CD4-positive, alpha-beta T cell treated with Interleukin-15 for 1 hour (primary cell): ENCODE results near the gene NYNRIN.
A peak's percentile ranks its signal among the peaks of the same experiment; 100 is the strongest.
"Not testable (repeated sequence)": the region's sequence is repeated elsewhere in the genome, so short reads cannot be mapped to it uniquely, and the experiment has no call there.

ENCODE experiments used
- DNase-seq: peaks from one replicate; pipeline ENCODE4 v3.0.0-alpha.2; 2020

NYNRIN gene

DNA sequence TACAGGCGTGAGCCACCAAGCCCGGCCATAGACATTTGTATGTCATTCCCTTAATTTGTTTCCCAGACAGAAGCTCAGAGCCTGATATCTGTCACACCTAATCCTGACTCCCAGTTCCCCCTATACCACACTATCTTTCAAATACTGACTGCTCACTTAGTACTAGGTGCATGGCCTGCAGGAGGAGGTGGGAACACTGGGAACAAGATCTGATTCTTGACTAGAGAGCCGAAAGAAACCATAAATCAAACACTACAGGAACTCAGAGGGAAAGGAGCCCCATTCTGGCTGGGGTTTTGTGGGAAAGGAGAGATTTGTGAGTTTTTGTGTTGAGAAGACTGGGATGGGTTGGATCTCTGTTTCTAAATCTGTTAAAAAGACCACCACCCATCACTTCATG, 35.9 kb downstream of the NYNRIN start:
- no peak for DNase-seq

DNA sequence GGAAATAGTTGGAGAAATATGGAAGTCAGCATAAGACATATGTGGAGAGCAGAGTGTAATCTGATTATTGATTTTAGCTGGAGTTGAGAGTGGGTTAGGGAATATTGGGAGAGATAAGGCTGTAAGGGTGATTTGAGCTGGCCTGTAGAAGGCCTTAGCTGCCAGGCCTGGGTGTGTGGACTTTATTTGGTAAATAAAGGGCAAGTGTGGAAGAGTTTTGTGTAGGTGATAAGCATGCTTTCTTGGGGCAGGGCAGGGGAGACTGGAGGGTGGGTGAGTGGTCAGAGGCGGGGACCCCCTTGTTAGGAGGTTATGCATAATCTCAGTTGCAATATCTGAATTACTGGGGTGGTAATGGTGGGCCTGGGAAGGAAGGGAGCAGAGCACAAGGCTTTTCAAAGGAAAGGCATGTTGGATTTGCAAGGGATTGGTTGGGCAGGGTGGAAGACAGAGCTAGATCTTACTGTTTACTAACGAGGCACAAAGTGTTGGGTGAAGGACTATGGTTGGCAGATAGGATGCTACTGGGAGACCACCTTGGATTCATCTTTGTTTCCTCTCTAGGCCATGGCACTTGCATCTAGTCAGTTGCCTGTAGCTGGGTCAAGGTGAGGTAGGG, 36.5 kb downstream of the NYNRIN start:
- DNase-seq = no peak

DNA sequence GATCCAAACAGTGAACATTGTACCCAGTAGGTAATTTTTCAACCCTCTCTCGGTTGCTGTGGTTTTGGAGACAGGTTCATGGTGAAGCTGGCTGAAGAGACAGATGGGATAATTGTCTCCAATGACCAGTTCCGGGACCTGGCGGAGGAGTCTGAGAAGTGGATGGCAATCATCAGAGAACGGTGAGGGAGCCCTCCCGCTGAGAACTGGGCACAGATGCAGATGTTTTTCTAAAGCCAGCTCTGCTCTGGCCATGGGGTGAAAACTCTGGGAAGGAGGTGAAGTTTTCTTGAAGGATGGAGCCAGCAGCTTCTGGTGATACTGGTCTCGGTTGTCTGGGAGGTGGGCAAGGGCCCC, 37.2 kb downstream of the NYNRIN start:
- no peak for DNase-seq

DNA sequence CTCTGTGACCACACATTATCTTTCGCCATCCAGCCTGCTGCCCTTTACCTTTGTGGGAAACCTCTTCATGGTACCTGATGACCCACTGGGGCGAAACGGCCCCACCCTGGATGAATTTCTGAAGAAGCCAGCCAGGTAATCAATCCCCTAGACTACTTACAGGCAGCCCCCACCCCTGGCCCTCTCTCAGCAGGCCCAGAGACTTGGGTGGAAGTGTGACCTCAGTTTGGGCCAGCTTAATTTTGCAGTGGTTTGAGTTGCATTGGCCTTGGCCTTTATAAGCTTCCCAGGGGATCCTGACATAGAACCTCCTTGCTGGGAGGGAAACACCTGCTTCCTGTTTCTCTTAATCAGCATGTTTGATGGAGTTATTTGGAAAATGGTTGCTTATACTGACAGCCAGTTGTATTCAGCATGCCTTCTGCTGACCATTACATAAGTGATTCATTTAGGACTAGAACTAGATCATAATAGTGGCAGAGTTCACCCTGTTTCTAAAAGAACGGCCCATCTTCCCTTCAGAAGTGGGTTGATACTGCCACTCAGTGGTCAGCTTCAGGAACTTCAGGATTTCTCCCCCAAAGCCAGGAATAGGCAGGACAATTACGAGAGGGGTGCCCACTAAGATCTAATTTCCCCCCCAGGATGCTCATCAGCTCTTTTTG, 37.7 kb downstream of the NYNRIN start:
- DNase-seq = peak; percentile 53

DNA sequence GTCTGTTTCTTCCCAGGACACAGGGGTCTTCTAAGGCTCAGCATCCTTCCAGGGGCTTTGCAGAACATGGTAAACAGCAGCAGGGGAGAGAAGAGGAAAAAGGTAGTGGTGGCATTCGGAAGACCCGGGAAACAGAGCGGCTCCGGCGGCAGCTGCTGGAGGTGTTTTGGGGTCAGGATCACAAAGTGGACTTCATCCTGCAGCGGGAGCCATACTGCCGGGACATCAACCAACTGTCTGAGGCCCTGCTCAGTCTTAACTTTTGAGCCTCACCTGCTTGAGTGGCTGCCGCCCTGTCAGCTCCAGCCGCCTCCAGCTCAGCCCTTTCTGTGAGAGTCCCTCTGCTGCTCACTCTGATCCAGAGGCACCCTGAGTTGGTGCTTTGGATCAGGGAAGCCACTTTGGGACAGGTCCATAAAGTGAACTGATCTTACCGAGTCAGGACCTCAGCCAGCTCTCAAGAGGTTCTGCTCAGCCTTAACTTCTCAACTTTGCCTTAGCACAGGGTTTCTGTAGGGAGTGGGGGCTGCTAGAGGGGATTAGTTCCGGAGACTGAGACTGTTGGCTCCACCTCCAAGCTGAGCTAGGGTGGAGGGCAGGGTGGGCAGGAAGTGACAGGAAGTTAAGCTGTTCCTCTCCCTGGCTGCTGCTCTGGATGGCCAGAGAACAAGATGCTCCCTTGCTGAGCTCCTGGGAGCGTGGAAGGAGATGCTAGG, 38.4 kb downstream of the NYNRIN start:
- DNase-seq = no peak

DNA sequence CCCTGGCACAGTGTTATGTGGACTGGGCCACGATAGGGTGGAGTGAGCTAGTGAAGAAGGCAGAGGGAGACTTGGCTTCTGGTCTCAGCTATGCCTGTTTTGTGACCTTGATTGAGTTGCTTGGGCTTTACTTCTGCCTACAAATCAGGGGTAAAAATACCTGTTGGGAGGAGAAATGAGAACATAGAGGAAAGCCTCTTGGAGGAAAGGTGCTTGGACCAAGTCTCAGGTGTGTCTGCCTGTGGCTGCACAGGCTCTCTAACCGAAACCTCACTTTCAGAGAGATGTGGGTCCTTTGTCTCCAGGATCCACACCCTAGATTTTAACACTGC, 38.9 kb downstream of the NYNRIN start:
- no peak for DNase-seq

DNA sequence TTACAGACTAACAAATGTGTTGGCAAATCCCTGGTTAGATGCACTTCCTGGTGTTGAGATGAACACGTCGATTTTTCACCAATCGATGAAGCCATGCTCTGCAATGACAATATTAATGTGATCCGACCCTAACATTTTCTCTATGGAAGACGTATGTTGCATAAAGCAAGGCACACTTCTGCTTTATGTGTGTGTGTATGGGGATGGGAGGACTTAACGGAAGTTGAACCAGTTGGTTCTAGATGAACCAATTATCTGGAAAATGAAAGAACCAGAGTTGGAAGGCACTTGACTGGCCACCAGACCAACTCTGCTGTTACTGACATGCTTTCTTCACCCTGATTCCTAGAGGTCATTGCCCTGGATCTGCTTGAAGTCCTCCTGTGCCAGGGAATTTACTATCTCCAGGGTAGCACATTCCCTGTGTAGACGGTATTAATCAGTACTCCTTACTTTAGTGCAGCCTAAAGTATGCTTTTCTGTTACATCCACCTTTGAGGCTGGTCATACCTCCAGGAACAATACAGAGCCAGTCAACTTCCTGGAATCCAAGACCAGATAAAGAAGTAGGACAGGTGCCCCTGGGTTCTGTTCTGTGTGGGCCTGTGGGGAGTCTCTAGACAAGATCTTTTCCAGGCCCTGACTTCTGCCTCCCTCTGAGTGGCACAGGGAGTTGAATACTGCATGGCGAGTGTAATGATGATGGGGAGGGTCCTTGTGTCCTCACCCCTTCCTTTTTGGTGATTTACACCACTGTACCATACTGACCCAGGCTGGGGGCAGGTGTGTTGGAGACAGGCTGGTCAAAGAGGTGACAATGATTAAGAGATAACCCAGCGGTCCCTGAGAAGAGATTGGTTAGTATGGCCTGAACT, 39.7 kb downstream of the NYNRIN start:
- no peak for DNase-seq

DNA sequence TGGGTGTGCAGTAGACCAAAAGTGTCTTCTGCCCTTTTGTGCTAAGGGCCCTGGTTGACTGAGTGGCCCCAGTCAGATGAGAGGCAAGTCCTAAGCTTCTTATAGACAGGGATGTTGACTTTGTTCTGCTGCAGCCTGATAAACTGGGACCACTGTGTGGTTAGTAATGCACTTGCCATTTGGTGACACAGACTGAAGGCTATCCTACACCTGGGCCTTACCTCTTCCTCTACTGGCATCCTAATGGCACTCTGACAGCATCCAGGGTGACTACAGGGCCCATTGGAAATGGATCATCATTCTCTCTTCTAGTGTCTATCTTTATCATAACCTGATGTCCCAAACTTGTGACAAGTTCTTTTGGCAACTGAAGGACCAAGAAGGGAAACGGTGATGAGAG, 40.5 kb downstream of the NYNRIN start:
- DNase-seq = no peak

DNA sequence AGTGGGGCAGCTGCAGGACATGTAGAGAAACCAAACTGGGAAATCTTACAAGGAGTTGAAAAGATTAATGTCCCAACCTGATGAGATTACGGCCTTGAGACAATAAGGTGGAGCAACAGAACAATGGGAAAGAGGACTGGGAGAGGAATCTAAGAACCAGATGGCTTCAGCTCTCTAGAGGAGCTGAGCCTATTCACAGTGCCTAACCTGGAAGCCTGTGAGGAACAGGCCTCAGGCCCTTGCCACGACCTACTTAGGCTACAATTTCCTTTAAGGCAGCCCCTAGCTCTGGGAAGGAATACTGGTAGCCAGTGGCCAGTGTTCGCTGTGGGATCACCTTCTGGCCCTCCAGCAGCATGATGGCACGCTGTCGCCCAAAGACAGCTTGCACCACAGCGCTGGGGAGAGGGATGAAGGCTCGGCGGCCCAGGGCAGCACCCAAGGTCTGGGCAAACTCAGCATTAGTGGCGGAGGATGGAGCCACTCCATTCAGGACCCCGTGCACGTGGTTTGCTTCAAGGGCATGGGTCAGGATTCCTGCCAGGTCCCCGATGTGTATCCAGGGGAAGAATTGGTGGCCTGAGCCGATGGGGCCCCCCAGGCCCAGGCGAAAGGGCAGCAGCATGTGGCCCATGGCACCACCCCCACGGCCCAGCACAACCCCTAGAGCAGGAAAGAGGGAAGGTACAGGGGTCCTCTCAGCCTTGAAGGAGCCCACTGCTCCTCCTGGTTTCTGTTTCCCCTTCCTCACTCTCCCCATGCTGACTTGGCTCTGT, 41.2 kb downstream of the NYNRIN start:
- no peak for DNase-seq

DNA sequence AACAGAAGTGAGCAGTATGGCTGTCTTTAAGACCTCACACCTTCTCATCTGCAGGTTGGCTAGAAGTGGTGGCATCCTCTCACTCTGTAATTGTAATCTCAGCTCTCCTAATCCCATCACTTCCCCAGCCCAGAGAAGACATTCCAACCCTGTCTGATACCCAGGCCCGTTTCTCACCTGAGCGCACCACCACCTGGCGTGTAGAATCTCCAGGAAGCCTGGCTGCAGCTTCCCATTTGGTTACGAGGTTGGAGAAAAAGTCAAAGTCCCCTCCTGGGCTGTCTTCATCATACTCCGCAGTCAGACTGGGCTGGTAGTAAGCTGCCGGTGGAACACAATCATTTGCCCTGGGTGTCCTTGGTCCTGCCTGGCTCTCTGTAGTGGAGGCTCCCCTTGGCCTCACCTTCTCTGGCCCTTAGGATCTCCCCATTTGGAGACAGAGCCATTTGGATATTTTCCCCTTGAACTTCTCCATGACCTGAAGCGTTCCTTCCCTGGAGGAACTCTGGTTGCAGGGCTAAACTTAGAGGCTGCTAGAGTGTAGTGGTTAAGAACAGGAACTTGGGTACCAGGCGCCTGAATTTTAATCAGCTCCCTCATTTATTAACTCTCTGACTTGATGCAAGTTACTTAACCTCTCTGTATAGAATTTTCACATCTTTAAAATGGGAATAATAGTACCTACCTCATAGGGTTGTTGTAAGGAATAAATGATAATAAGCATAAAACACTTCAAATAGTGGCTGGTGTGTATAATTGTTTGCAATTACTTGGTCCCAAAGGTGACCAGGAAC, 42.0 kb downstream of the NYNRIN start:
- no peak for DNase-seq

DNA sequence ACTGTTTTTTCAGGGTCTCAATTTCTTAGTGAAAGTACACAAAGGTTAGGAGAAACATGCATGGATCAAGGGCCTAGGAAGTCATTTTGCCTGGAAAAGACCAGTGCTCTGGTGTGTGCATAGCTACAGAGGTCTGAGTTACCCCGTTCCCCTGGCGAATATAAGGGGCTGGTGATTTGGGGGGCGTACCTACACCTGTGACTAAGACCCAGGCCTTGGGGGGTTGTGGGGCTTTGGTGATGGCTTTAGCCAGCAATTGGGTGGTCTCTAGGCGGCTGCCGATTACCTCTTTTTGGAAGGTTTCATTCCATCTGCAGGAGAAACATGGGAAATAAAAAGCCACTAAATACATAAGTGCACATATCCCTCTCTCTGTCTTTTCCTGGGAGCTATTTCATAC, 42.7 kb downstream of the NYNRIN start:
- DNase-seq = no peak

DNA sequence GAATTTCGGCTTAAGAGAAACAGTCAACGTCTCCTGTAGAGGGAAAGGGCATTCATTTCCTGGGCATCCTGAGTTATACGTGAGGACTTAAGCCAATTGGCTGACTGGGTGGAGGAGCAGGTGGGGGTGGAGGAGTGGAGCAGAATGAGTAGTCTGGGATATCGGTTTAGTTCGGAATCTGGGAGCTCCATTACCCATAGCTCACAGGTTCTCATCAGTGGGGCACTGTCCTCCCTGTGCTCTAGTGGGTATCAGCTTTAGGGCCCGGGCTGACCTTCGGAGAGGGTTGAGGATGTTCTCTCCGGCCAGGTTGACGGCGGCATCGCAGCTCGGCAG, 43.1 kb downstream of the NYNRIN start:
- no peak for DNase-seq

DNA sequence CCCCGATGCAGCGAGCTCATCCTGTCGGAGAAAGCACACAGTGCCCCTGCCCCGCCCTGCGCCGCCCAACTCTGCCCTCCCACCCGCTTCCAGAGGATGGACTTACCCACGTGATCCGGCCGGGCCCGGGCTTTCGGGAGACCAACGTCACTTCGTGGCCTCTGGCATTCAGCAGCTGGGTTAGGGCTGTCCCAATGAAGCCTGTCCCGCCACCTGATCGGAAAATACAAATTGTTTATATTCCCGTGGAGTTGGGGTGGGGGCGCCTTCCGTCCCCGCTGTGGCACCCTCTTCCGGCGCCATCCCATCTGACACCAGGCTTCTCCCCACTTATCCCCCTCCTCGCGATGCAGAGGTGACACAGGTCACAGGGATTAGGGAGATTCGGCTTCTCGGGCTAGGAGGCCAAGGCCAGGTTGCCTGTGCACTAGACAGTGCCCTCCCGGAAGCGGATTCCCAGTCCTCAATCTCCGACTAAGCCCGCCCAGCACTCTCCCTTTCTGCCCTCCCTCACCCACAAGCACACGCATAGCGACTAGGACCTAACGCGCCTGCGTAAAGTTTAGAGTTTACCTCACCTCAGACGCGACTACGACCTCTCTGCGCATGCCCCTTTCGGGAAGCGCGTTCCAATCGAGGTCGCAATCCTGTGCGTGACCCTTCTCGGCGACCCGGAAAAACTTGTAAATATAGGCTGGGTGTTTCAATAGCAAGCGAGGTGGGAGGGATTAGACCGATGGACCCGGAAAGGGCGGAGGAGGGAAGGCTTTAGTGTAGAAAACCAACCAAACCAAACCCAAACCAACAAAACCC, 43.6 kb downstream of the NYNRIN start, which contains the start of gene SDR39U1:
Gene SDR39U1, minus strand, starts transcription at position 537 of the 813 bp plus-strand sequence. Its CDS starts 7 bp downstream, at position 530.
- peak; percentile 99 for DNase-seq

DNA sequence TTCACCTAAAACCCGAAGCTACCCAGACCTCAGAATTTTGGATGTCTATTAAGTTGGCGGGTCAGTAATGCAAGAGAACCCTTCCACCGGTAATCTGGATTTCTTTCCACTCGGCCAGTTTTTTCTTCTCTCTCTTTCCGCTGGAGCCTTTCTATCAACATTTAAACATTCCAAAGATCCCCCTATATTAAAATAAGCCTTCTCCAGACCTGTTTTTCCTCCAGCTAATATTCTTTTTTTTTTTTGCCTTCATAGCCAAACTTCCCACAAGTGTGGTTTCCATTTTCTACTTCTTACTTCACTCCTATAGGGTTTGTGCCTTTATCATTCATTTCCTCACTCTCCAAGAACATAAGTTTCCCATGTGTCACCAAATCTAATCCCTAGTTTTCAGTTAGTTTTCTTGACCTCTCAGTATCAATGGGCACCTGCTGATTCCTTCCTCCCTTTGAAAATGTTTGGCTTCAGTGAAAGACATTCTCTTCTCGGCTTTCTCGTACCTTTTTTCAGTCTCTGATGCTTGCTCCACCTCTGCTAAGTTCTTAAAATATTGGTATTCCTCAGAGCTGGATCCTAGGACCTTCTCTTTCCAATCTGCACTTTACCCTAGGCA, 44.4 kb downstream of the NYNRIN start:
- no peak for DNase-seq

DNA sequence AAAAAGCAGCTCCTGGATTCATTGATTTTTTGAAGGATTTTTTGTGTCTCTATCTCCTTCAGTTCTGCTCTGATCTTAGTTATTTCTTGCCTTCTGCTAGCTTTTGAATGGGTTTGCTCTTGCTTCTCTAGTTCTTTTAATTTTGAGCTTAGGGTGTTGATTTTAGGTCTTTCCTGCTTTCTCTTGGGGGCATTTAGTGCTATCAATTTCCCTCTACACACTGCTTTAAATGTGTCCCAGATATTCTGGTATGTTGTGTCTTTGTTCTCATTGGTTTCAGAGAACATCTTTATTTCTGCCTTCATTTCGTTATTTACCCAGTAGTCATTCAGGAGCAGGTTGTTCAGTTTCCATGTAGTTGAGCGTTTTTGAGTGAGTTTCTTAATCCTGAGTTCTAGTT, 52.0 kb downstream of the NYNRIN start:
- DNase-seq = not testable (repeated sequence)

DNA sequence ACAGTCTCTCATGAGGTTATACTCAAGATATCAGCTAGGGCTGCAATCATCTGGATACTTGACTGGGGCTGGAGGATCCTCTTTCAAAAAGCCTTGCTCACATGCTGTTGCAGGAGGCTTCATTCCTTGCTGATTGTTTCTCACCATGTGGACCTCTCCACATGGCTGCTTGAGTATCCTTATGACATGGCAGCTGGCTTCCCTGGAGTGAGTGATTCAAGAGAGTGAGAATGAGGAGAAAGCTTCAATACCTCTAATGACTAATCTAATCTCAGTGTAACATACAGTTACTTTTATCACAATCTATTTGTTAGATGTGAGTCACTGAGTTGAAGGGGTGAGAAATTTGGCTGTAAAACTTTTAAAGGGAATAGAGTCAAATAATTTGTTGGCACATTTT, 58.2 kb downstream of the NYNRIN start:
- no peak for DNase-seq

DNA sequence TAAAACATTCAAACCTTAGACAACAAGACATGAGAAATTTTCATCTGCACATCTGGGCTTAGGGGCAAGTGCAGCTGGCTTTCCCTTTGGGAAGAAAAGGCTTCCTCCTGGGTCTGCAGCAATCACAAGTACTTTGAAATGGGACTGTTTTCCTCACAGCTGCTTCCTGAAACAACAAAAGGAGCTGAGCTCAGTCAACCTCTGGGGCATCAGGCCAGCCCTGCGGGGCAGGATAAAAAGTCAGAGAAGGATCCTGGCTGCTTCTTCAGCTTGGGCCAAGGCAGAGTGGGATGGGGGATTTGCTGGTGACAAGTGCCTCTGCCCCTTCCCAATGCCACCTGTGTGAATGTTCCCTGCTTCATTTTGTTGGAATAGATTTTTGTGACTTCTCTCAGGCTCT, 59.9 kb downstream of the NYNRIN start:
- DNase-seq = no peak

DNA sequence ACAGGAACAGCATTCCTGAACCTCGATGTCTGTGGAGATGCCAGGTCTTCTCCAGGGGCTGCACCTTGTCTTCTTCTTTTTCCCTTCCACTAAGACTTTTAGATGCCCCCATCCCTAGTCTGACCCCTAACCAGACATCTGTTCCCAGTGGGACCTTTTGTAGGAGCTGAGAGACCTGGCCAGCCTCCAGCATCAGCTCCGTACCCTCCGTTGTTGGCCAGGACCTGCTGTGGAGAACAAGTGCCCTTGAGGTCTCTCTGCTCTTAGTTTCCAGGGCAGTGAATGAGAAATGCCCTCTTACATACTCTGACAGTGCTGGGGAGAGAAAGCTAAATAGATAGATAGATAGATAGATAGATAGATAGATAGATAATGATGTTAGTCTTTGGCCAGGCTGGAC, 60.5 kb downstream of the NYNRIN start:
- DNase-seq = no peak

DNA sequence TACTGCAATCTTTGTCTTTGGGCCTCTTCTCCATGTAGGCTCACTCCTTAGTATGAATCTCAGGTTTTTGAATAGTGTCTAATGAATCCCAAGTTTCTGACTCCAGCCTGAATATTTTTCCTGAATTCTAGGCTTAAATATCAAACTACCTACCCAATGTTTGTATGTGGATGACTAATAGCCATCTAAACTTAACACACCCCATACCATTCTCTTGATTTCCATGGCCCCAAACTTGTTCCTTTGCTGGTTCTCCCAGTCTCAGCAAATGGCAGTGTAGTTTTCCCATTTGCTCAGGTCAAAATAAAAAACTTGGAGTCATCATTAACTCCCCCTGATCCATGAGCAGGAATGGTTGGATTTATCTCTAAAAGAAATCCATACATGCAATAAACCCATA, 62.5 kb downstream of the NYNRIN start:
- no peak for DNase-seq

DNA sequence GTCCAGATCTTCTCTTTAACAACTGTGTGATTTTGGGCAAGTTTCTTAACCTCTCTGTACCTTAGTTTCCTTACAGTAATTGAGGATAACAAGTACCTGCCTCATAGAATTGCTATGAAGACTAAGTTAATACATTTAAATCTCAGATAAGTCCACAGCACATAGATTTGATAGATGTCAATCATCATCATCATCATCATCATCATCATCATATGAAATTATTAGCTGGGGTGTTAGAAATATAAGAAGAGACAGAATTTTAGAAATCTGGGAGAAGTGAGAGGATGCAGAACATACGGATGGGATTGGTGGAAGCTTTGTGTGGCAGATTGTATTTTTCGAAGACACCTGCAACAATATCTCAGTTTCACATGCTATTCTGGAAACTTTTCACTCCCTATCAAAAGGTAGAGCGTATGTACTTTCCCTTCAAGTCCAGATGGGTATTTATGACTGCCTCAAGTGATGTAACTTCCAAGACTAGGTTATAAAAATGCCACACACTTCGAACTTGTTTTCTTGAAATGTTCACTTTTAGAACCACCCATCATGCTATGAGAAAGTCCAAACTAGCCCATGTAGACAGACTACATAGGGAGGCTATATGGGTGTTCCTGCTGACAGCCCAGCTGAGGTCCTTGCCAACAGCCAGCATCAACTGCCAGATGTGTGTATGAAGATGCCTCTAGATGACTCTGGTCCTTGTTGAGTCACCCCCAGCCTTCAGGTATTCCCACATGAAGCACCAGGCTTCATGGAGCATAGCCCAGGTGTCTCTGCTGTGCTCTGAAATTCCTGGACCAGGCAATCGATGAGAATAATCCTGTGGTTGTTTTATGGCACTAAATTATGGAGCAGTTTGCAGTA, 64.4 kb downstream of the NYNRIN start:
- DNase-seq = no peak
